GM21526 (cell line): ENCODE results near the gene CBLB.

Experiments used
- ATAC-seq: cut with Tn5 transposase; IDR thresholded peaks from one replicate; pipeline ENCODE4 v1.9.1; 2021; ENCODE audit warnings: moderate library complexity; ENCODE audit not compliant: unreplicated experiment, low FRiP score

The CBLB gene

GRCh38 chr3:105719791-105720190, 149.0 kb downstream of the CBLB start:
- no peak for ATAC-seq

GRCh38 chr3:105715372-105715771, 153.4 kb downstream of the CBLB start:
- ATAC-seq: no peak

GRCh38 chr3:105714453-105714852, 154.4 kb downstream of the CBLB start:
- ATAC-seq: no peak

- ATAC-seq: no peak
Measured at GRCh38 chr3:105708980-105709379, 159.8 kb downstream of the CBLB start.

GRCh38 chr3:105707009-105707408, 161.8 kb downstream of the CBLB start:
- no peak for ATAC-seq

- no peak for ATAC-seq
Measured at GRCh38 chr3:105704726-105705410, 163.9 kb downstream of the CBLB start.

- ATAC-seq: no peak
Measured at GRCh38 chr3:105700575-105700974, 168.2 kb downstream of the CBLB start.

- ATAC-seq: no peak
Measured at GRCh38 chr3:105691633-105692032, 177.2 kb downstream of the CBLB start.

GRCh38 chr3:105691053-105691452, 177.8 kb downstream of the CBLB start:
- no peak for ATAC-seq

- no peak for ATAC-seq
Measured at GRCh38 chr3:105688821-105689220, 180.0 kb downstream of the CBLB start.

- no peak for ATAC-seq
Measured at GRCh38 chr3:105686278-105686897, 182.4 kb downstream of the CBLB start.

- no peak for ATAC-seq
Measured at GRCh38 chr3:105679951-105680350, 188.9 kb downstream of the CBLB start.

GRCh38 chr3:105678017-105678416, 190.8 kb downstream of the CBLB start:
- ATAC-seq: no peak

GRCh38 chr3:105676621-105677300, 192.1 kb downstream of the CBLB start:
- ATAC-seq: no peak

GRCh38 chr3:105674437-105675065, 194.3 kb downstream of the CBLB start:
- ATAC-seq: no peak

- no peak for ATAC-seq
Measured at GRCh38 chr3:105672996-105673395, 195.8 kb downstream of the CBLB start.

- no peak for ATAC-seq
Measured at GRCh38 chr3:105662306-105662705, 206.5 kb downstream of the CBLB start.

GRCh38 chr3:105661461-105661860, 207.4 kb downstream of the CBLB start:
- no peak for ATAC-seq

- ATAC-seq: no peak
Measured at GRCh38 chr3:105656651-105657504, 211.9 kb downstream of the CBLB start.

GRCh38 chr3:105653868-105654267, 214.9 kb downstream of the CBLB start:
- no peak for ATAC-seq
